SK-N-SH treated with all-trans-retinoic acid at 6 μM for 48 hours (cell line): Measurements from ENCODE around the gene CDC20.

Source experiments
- ARNTL ChIP-seq: fragments of 450-650 bp; formaldehyde crosslinking; IDR thresholded peaks from 2 replicates; pipeline ENCODE4 v1.5.0; 2020; ENCODE audit warnings: low read depth, mild to moderate bottlenecking, moderate library complexity, borderline replicate concordance
- ISL1 ChIP-seq: fragments of 250-450 bp; sonication (Bioruptor Pico); IDR thresholded peaks from 2 replicates; pipeline ENCODE4 v2.1.2; 2022; ENCODE audit warnings: mild to moderate bottlenecking, moderate library complexity
- PPARA ChIP-seq: fragments of 250-450 bp; sonication (Bioruptor Pico); IDR thresholded peaks from 2 replicates; pipeline ENCODE4 v1.5.0; 2020; ENCODE audit warnings: mild to moderate bottlenecking, borderline replicate concordance
- TCF4 ChIP-seq: fragments of 250-450 bp; sonication (Bioruptor Pico); IDR thresholded peaks from 2 replicates; pipeline ENCODE4 v1.8.0; 2021; ENCODE audit warnings: mild to moderate bottlenecking, moderate library complexity, borderline replicate concordance
- ZNF565 ChIP-seq: fragments of 450-650 bp; formaldehyde crosslinking; conservative IDR thresholded peaks from 2 replicates; pipeline ENCODE4 v1.5.0; 2020; ENCODE audit warnings: low read depth, mild to moderate bottlenecking, moderate library complexity

DNA sequence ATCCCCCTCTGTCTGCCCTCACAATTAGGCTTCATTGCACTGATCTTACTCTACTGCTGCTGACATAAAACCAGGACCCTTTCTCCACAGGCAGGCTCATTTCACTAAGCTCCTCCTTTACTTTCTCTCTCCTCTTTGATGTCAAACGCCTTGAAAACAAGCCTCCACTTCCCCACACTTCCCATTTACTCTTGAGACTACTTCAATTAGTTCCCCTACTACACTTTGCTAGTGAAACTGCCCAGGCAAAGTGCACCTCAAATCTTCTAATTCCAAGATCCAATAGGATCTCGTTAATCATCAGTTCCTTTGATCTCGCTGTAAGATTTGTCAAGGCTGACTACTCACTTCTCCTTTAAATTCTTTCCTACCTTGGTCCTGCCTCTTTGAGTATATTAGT, 5.9 kb upstream of the CDC20 start:
- TF ChIP-seq ARNTL (CRISPR knock-in tag) (no peak), ZNF565 (no peak), TCF4 (CRISPR knock-in tag) (no peak), PPARA (CRISPR knock-in tag) (no peak), ISL1 (CRISPR knock-in tag) (no peak)
